HFFc6 (cell line): ENCODE measurements around the gene DCAF7. TPM values are rescaled to one million over a fixed set of nuclear protein-coding genes. Genes with fewer than 3 reads are reported as not detected.

Experiments used
- DNase-seq: peaks from one replicate; pipeline ENCODE4 v3.0.0-alpha.2; 2018
- H3K27ac Mint-ChIP-seq: 2 replicates; pipeline ENCODE4 v1.8.0; 2020; ENCODE audit warnings: mild to moderate bottlenecking, mixed read lengths
- H3K27me3 Mint-ChIP-seq: 2 replicates; pipeline ENCODE4 v1.8.0; 2021; ENCODE audit warnings: mild to moderate bottlenecking, moderate library complexity, mixed read lengths; ENCODE audit not compliant: insufficient read depth
- H3K36me3 Mint-ChIP-seq: 2 replicates; pipeline ENCODE4 v1.8.0; 2021; ENCODE audit warnings: low read depth, mixed read lengths
- H3K4me1 Mint-ChIP-seq: 2 replicates; pipeline ENCODE4 v1.8.0; 2020; ENCODE audit warnings: low read depth, mixed read lengths
- H3K4me3 Mint-ChIP-seq: 2 replicates; pipeline ENCODE4 v1.8.0; 2020; ENCODE audit warnings: mild to moderate bottlenecking, moderate library complexity, mixed read lengths
- H3K9me3 Mint-ChIP-seq: 2 replicates; pipeline ENCODE4 v1.8.0; 2020; ENCODE audit warnings: mild to moderate bottlenecking, mixed read lengths
- total RNA-seq, 6 experiments: library from RNA; stranded (reverse); fragmentation: NEBNext Ultra II Directional; extraction: Animal tissue kit (Norgen Biotek cat#: 25700); gene quantifications; 2 replicates in 1 of 6; 3 replicates in 5 of 6; pipeline ENCODE4 v1.2.3, GENCODE V29; 2021
- TF ChIP-seq, protein P1 (sequence below): fragments of 200-600 bp; sonication (generic); IDR thresholded peaks from 2 replicates; pipeline ENCODE4 v1.5.0; 2021; ENCODE audit warnings: antibody characterized with exemption, mild to moderate bottlenecking

Gene DCAF7
- total RNA-seq, 6 experiments from 2014 or later: 58.6 to 67.0 (median 63.3) TPM

DNA sequence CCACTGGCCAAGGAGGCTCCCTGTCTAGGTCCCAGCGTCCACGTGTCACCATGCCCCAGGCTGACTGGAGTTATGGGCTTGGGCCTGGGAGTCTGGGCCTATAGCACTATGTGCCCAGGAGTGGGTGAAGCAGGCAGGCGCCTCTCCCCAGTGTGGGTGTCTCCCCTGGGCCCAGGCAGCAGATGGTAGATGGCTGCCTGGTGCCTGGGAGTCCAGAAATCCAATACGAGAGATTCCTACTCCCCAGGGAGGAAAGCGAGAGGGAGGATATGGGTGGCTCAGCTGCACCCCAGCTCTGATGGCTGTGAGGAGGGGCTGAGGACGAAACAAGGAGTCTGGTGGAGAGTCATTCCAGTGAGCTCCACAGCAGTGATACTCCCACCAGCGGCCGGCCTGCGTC is 22.1 kb upstream of the DCAF7 start:
- TF ChIP-seq, protein P1, sequence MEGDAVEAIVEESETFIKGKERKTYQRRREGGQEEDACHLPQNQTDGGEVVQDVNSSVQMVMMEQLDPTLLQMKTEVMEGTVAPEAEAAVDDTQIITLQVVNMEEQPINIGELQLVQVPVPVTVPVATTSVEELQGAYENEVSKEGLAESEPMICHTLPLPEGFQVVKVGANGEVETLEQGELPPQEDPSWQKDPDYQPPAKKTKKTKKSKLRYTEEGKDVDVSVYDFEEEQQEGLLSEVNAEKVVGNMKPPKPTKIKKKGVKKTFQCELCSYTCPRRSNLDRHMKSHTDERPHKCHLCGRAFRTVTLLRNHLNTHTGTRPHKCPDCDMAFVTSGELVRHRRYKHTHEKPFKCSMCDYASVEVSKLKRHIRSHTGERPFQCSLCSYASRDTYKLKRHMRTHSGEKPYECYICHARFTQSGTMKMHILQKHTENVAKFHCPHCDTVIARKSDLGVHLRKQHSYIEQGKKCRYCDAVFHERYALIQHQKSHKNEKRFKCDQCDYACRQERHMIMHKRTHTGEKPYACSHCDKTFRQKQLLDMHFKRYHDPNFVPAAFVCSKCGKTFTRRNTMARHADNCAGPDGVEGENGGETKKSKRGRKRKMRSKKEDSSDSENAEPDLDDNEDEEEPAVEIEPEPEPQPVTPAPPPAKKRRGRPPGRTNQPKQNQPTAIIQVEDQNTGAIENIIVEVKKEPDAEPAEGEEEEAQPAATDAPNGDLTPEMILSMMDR: no peak
- Mint-ChIP-seq H3K4me3 (no peak overlapping the region), H3K4me1 (no peaks in the 10 kb centered on the region), H3K36me3 (no peaks in the 10 kb centered on the region), H3K9me3 (no peaks in the 10 kb centered on the region), H3K27me3 (peaks cover 40% of the 10 kb centered on the region), H3K27ac (no peak overlapping the region)
- no peak for DNase-seq

DNA sequence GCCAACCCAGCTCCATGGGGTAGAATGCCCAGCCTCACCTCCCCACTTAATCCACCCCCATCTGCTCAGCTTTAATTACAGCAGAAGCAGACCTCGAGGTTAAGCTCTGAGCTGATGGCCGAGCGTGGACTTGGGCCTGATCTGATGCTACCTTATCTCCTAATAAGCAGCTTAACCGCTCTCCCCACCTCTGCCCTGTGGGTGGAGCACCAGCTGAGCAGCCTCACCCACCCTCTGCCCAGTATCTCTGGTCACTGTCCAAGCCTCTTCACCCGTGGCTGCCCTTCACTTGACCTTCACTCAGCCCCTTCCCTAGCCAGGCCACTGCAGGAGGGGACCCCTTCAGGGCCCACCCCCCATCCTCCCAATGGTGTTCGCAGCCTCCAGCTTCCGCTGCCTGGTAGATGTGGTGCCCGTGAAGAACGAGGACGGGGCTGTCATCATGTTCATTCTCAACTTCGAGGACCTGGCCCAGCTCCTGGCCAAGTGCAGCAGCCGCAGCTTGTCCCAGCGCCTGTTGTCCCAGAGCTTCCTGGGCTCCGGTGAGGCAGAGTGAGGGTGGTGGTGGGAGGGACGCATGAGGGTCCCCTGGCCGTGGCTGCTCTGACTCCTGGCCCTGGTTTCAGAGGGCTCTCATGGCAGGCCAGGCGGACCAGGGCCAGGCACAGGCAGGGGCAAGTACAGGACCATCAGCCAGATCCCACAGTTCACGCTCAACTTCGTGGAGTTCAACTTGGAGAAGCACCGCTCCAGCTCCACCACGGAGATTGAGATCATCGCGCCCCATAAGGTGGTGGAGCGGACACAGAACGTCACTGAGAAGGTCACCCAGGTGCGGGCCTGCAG is 20.3 kb upstream of the DCAF7 start:
- Mint-ChIP-seq H3K36me3 (no peaks in the 10 kb centered on the region), H3K4me3 (no peak overlapping the region), H3K27ac (no peak overlapping the region), H3K27me3 (peaks cover 40% of the 10 kb centered on the region), H3K9me3 (no peaks in the 10 kb centered on the region), H3K4me1 (no peaks in the 10 kb centered on the region)
- no peak for DNase-seq
- TF ChIP-seq, protein P1: no peak

DNA sequence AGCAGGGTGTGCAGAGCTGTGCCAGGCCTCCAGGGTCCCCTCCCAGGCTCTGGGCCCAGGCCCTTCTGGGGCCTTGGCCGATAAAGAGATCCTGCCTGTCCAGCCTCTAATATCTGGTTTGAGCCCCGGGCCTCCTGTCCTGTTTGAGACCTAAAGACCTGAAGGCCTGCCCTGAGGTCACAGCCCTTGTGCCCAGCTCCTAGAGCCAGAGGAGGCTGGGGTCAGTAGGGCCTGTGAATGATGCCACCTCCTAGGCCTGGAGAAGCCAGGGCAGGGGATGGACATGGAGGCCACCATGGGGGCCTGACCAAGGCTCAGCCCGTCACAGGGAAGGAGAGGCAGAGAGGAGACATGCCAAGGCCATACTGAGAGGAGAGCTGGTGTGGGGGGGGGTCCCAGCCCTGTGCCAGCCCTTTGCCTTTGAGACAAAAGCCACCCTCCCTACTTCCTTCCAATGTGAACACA is 19.7 kb upstream of the DCAF7 start:
- Mint-ChIP-seq H3K27ac (no peak overlapping the region), H3K36me3 (no peaks in the 10 kb centered on the region), H3K9me3 (no peaks in the 10 kb centered on the region), H3K4me3 (no peak overlapping the region), H3K27me3 (peaks cover 39% of the 10 kb centered on the region), H3K4me1 (no peaks in the 10 kb centered on the region)
- TF ChIP-seq, protein P1: no peak
- DNase-seq: no peak

DNA sequence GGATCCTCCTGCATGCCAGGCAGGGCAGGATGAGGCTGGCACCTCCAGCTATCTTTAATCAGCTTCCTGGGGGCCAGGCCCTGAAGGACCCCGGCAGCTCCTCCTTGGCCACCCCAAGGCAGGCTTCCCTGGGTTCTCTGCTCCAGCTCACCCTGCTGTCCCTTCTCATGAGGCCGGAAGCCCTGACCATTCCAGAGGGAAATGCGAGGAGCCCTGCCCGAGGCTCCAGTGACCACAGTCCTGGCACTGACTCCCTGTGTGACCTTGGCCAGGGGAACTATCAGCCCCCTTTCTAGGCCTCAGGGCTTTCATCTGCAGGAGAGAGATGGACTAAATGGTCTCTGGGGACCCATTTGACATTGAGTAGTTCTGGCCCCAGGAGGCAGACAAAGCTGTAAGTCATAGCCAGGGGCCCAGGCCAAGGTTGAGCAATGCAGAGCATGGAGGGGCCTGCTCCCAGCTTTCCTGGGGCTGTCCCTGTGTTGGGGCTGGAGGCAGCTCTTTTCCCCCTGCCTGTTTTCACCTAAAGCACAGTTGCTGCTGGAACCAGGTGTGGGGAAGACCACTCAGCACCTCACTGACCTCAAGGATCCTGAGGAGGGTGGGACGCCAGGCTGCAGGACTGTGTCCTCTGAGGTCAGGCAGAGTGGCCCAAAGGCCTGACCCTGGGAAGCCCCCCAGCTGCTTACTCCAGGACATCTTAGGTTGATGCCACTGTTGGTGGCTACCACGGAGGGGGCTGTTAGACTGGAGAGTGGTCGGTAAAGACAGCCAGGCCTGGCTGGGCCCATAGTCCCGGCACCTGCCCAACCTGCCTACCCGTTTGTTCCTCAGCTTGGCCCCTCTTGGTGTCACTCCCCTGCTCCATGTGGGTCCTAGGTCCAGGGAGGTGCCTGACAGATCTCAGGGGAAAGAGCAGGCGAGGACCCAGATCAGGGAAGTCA is 19.0 kb upstream of the DCAF7 start:
- no peaks in the 10 kb centered on the region for H3K9me3 Mint-ChIP-seq
- DNase-seq: no peak
- no peaks in the 10 kb centered on the region for H3K36me3 Mint-ChIP-seq

DNA sequence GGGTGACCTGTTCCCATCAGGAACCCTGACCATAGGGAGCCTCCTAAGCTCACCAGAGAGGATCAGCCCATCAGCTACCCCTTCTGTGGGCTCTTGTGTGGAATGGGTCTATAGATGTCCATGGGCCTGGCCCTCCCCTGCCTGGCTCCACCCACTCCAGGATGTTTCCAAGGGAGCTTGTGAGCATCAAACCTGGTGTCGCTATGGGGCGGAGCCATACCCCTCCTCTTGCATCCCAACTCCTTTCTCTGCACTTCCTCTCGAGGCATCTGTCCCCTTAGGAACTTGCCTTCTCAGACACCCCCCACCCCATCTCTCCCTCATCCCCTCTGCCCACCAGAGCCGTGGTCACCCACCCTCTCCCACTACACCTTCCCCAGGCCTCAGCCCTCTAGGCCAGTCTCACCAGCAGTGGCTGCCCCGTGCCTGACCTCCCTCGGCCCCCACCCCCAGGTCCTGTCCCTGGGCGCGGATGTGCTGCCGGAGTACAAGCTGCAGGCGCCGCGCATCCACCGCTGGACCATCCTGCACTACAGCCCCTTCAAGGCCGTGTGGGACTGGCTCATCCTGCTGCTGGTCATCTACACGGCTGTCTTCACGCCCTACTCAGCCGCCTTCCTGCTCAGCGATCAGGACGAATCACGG is 16.7 kb upstream of the DCAF7 start:
- TF ChIP-seq, protein P1: no peak
- H3K36me3 Mint-ChIP-seq: no peaks in the 10 kb centered on the region
- DNase-seq: no peak
- no peaks in the 10 kb centered on the region for H3K9me3 Mint-ChIP-seq
- H3K4me1 Mint-ChIP-seq: no peaks in the 10 kb centered on the region; the same call in 1 of the 2 replicates
- no peak overlapping the region for H3K27ac Mint-ChIP-seq
- H3K27me3 Mint-ChIP-seq: peaks cover 38% of the 10 kb centered on the region
- H3K4me3 Mint-ChIP-seq: no peak overlapping the region

More for the DNA sequence above, 19.0 kb upstream of the DCAF7 start:
- no peaks in the 10 kb centered on the region for H3K4me1 Mint-ChIP-seq
- TF ChIP-seq, protein P1: no peak
- H3K27ac Mint-ChIP-seq: no peak overlapping the region
- H3K4me3 Mint-ChIP-seq: no peak overlapping the region
- peaks cover 37% of the 10 kb centered on the region for H3K27me3 Mint-ChIP-seq
